Measurements from ENCODE around the gene UGT1A6.
"Not testable (repeated sequence)": the region's sequence is repeated elsewhere in the genome, so short reads cannot be mapped to it uniquely, and the experiment has no call there.

The UGT1A6 gene

DNA sequence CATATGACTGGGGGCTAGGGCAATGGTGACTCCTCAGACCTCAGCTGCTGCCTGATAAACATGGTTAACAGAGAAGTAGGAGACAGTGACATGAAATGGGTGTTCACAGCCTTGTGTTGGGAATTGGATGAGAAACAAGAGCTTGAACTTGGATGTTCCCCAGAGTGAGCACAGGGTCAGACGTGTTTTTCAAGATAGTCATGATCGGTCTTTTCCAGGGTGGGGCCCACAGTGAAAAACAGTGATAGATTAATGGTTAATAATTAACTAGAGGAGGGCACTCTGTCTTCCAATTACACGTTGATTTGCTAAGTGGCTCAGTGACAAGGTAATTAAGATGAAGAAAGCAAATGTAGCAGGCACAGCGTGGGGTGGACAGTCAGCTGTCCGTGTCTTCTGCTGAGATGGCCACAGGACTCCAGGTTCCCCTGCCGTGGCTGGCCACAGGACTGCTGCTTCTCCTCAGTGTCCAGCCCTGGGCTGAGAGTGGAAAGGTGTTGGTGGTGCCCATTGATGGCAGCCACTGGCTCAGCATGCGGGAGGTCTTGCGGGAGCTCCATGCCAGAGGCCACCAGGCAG is 36.1 kb downstream of the UGT1A6 start, which contains the start of gene UGT1A3:
Gene UGT1A3, plus strand, starts transcription at position 320 of the 579 bp plus-strand sequence. Its CDS starts 85 bp downstream, at position 405.
- DNase-seq (ENCODE audit: low spot score): no peak

DNA sequence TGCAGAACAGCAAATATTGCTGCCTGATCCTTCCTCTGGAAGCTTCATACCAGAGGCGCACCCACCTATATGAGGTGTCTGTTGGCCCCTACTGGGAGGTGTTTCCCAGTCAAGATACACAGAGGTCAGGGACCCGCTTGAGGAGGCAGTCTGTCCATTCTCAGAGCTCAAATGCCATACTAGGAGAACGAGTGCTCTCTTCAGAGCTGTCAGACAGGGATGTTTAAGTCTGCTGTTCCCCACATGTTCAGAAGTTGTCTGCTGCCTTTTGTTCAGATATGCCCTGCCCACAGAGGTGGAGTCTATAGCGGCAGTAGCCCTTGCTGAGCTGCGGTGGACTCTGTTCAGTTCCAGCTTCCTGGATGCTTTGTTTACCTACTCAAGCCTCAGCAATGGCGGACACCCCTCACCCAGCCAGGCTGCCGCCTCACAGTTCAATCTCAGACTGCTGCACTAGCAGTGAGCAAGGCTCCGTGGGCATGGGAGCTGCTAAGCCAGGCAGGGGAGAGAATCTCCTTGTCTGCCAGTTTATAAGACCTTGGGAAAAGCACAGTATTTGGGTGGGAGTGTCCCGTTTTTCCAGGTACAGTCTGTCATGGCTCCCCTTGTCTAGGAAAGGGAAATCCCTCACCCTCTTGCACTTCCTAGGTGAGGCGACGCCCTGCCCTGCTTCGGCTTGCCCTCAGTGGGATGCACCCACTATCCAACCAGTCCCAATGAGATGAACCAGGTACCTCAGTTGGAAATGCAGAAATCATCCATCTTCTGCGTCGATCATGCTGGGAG is 44.4 kb downstream of the UGT1A6 start:
- not testable (repeated sequence) for DNase-seq (ENCODE audit: low spot score)

DNA sequence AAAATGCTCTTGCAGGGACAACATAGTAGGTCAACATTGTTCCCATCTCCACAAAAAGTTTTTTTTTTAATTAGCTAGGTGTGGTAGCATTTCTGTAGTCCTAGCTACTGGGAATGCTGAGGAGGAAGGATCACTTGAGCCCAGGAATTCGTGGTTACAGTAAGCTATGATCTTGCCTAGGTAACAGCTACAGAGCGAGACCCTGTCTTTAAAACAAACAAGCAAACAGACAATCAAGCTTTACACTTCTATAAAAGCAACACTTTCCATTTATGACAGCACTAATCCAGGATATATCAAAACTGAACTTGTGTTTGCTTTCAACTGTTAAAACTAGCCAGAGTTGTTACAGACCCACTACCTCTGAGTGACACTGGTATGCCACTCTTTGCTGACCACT is 48.2 kb downstream of the UGT1A6 start:
- DNase-seq (ENCODE audit: low spot score): peak; percentile 22

DNA sequence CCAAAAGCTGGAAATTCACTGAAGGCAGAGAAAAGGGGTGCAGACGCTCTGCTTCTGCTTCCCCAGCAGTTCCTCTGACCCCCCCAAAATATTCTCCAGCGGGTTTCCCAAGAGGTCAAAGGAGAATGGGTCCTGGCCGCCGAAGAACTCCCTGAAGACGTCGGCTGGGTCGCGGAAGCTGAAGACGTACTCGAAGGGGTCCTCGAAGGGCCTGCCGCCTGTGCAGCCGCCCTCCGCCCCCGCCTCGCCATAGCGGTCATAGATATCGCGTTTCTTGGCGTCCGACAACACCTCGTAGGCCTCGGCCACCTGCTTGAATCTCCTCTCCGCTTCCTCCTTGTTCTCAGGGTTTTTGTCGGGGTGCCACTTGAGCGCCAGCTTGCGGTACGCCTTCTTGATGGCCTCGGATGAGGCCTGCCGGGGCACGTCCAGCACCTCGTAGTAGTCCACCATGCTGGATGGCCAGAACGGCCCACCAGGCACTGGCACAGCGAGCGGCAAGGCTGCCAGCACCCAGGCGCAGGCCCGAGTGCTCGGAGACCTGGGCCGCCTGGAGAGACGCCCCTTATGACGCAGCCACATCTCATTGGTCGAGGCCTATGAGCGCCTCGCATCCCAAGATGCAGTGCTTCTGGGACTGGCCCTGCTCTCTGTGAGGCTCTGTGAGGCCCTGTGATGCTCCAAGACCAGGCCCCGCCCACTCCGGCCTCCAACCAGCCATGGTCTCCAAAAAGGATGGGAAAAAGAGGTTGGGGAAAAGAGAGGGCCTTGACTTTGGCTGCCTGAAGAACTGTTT is 51.0 kb downstream of the UGT1A6 start:
- DNase-seq (ENCODE audit: low spot score): no peak

DNA sequence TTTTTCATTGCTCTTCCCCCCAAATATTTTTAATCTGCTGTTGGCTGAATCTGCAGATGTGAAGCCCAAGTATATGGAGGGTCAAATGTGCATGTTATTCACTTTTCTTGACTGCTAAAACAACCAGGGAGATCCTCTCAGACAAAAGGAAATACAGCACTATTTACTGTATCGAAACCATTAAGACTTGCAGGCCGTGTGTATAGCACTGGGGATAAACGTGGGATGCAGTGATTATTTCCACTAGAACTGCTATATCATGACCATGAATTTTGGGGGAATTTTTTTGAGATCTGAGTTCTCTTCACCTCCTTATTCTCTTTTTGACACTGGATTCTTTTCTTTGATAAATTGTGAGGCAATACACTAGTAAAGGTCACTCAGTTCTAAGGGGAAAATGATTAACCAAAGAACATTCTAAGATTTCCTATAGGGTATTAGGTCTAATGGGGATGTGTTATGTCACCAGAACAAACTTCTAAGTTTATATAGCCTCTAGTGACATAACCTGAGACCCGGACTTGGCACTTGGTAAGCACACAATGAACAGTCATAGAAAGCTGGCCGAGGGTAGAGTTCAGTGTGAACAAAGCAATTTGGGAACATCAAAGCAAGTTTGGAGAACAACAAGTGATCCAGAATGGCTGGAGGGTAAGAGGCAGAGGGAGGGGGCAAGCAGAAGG is 52.5 kb downstream of the UGT1A6 start:
- no peak for DNase-seq (ENCODE audit: low spot score)

DNA sequence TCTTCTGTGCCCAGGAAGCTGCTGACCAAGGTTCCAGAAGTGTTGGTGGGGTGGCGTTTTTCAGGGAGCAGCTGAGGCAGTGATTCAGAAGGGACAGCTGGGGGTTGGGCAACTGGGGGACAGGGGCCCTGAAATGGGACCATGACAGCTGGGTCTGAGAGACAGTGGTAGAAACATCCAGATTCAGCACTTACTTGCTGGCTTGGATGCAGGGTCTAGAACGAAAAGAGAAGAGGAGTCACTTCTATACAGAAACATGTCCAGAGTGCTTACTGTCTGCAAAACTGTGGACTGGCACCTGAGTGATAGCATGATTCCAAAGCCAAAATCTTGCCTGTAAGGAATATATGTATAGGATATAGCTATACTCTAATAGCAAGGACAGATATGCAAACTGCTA is 53.1 kb downstream of the UGT1A6 start:
- not testable (repeated sequence) for DNase-seq (ENCODE audit: low spot score)

DNA sequence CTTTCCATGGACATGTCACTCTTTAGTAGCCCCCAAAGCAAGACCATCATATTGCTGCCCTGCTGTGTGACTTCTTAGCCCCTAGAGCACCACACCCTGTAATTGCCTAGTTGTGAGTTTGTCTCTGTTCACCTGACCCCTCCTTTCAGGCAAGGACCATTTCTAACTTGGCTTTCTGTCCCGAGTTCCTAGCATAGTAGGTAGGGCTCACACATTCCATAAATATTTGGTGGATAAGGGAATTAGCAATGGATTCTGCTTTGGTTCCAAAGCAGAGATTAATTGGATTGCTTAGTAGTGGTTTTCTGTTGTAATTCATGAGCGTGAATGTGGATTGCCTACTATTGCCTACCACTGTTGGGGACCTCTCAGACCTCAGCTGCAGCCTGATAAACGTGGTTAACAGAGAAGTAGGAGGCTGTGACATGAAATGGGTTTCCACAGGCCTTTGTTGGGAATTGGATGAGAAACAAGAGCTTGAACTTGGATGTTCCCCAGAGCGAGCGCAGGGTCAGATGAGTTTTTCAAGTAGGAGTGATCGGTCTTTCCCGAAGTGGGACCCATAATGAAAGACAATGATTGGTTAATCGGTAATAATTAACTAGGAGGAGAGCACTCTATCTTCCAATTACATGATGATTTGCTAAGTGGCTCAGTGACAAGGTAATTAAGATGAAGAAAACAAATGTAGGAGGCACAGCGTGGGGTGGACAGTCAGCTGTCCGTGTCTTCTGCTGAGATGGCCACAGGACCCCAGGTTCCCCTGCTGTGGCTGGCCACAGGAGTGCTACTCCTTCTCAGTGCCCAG is 54.0 kb downstream of the UGT1A6 start:
- DNase-seq (ENCODE audit: low spot score): no peak

DNA sequence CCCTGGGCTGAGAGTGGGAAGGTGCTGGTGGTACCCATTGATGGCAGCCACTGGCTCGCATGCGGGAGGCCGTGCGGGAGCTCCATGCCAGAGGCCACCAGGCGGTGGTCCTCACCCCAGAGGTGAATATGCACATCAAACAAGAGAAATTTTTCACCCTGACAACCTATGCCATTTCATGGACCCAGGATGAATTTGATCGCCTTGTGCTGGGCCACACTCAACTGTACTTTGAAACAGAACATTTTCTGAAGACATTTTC is 54.5 kb downstream of the UGT1A6 start:
- no peak for DNase-seq (ENCODE audit: low spot score)

DNA sequence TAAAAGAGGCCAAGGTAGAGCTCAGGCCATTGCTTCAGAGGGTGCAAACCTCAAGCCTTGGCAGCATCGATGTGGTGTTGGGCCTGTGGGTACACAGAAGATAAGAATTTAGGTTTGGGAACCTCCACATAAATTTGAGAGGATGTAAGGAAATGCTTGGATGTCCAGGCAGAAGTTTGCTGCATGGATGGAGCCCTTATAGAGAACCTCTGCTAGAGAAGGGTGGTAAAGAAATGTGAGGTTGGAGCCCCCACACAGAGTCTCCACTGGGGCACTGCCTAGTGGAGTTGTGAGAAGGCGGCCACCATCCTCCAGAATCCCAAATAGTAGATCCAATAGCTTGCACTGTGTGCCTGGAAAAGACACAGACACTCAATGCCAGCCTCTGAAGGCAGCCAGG is 58.0 kb downstream of the UGT1A6 start:
- DNase-seq (ENCODE audit: low spot score): not testable (repeated sequence)

DNA sequence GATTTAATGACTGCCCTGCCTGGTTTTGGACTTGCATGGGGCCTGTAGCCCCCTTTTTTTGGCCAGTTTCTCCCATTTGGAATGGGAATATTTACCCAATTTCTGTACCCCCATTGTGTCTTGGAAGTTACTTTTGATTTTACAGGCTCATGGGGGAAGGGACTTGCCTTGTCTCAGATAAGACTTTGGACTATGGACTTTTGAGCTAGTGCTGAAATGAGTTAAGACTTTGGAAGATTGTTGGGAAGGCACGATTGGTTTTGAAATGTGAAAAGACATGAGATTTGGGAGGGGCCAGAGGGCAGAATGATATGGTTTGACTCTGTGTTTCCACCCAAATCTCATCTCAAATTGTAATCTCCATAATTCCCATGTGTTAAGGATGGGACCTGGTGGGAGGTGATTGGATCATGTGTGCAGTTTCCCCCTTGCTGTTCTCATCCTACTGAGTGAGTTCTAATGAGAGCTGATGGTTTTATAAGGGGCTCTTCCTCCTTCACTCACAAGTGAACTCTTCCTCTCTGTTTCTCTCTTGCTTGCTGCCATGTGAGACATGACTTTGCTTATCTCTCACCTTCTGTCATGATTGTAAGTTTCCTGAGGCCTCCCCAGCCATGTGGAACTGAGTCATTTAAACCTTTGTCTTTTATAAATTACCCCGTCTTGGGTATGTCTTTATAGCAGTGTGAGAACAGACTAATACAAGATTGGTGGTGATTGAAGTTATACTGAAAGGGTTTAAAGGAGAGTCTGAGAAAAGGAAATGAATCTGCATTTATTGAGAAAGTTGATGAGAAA is 58.7 kb downstream of the UGT1A6 start:
- DNase-seq (ENCODE audit: low spot score): not testable (repeated sequence)

DNA sequence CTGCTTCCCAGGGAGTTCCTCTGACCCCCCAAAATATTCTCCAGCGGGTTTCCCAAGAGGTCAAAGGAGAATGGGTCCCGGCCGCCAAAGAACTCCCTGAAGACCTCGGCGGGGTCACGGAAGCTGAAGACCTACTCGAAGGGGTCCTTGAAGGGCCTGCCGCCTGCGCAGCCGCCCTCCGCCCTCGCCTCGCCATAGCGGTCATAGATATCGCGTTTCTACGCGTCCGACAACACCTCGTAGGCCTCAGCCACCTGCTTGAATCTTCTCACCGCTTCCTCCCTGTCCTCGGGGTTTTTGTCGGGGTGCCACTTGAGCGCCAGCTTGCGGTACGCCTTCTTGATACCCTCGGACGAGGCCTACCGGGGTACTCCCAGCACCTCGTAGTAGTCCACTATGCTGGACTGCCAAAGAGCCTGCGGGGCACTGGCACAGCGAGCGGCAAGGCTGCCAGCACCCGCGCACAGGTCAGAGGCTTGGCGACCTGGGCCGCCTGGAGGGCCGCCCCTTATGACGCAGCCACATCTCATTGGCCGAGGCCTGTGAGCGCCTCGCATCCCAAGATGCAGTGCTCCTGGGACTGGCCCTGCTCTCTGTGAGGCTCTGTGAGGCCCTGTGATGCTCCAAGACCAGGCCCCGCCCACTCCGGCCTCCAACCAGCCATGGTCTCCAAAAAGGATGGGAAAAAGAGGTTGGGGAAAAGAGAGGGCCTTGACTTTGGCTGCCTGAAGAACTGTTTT is 62.4 kb downstream of the UGT1A6 start:
- no peak for DNase-seq (ENCODE audit: low spot score)

DNA sequence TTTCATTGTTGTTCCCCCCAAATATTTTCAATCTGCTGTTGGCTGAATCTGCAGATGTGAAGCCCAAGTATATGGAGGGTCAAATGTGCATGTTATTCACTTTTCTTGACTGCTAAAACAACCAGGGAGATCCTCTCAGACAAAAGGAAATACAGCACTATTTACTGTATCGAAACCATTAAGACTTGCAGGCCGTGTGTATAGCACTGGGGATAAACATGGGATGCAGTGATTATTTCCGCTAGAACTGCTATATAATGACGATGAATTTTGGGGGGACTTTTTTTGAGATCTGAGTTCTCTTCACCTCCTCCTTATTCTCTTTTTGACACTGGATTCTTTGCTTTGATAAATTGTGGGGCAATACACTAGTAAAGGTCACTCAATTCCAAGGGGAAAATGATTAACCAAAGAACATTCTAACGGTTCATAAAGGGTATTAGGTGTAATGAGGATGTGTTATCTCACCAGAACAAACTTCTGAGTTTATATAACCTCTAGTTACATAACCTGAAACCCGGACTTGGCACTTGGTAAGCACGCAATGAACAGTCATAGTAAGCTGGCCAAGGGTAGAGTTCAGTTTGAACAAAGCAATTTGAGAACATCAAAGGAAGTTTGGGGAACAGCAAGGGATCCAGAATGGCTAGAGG is 63.9 kb downstream of the UGT1A6 start:
- no peak for DNase-seq (ENCODE audit: low spot score)

DNA sequence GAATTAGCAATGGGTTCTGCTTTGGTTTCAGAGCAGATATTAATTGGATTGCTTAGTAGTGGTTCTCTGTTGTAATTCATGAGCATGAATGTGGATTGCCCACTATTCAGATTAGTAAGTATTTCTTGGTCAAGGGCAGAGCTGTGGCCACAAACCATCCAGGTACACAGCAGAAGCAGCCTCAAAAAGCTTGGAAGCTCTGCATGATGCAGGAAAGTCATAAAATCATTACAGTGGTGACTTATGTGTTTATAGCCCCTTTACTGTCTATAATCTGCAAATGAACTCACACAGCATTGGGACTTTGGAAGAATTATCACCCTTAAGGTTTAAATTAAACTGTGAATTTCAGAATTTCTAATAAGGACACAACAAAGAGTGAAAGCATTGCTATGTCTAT is 65.5 kb downstream of the UGT1A6 start:
- no peak for DNase-seq (ENCODE audit: low spot score)

DNA sequence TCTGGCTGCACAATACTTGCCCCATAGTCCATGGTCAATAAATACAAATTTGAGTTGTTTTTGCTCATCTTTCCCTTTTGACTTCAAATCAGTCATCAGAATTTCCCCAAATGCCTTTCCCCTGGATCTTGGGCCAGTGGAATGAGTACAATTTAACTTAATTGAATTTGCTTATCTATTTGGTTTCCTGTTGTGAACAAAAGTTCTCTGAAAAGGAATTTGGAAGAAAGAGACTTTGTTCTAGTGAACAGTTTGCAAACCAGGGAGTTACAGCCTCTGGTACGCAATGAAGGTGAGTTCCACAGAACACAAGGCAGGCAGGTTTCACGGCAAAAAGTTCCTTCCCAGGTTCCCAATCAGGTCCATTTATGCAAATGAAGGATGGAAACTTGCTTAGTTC is 66.2 kb downstream of the UGT1A6 start:
- no peak for DNase-seq (ENCODE audit: low spot score)

DNA sequence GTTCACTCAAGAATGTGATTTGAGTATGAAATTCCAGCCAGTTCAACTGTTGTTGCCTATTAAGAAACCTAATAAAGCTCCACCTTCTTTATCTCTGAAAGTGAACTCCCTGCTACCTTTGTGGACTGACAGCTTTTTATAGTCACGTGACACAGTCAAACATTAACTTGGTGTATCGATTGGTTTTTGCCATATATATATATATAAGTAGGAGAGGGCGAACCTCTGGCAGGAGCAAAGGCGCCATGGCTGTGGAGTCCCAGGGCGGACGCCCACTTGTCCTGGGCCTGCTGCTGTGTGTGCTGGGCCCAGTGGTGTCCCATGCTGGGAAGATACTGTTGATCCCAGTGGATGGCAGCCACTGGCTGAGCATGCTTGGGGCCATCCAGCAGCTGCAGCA is 67.4 kb downstream of the UGT1A6 start, which contains the start of gene UGT1A1:
Gene UGT1A1, plus strand, starts transcription at position 228 of the 400 bp plus-strand sequence. Its CDS starts 18 bp downstream, at position 246.
- DNase-seq (ENCODE audit: low spot score): no peak

DNA sequence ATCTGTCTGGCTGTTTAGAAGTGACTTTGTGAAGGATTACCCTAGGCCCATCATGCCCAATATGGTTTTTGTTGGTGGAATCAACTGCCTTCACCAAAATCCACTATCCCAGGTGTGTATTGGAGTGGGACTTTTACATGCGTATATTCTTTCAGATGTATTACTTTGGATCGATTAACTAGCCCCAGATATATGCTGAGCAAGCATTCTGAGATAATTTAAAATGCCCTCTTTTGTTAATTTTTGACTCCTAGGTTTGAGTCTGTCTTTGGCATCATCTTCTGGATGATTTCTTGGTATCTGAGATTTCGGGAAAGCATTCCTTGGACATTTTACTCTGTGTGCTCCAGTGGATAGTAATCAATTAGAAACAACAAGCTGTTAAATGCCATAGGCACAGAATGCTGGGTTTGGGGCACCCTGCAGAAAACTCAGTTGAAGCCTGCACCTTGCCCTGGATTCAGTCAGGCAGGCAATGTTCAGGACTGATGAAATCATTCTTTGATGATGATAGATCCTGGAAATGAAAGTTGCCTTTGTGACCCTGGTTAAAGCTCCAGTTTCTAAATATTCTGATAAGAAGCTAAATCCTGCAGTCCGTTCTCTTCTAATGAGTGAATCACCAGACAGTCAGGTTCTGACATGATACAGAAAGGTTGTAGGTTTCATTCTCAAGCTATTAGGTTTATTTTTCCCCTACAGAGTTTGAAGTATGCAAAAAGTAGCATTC is 68.5 kb downstream of the UGT1A6 start:
- DNase-seq (ENCODE audit: low spot score): peak; percentile 27

DNA sequence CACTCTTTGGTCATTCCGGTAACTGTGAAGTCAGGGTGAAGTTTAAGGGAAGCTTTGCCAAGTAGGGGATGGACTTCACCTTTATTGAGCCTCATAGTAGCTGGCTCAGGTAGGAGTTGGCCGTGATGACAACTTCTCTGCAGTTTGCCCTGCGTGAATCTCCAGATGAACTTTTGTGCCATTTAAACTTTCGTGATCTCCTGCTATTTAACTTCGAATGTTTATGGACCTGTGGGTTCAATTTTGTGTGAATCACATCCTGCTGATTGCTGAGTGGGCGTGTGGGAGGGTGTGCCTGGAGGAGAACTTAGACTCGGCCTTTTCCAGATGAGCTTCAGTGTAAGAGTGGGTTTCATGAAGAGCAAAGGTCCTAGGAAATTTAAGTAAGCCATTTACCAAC is 71.6 kb downstream of the UGT1A6 start:
- DNase-seq (ENCODE audit: low spot score): peak; percentile 54

DNA sequence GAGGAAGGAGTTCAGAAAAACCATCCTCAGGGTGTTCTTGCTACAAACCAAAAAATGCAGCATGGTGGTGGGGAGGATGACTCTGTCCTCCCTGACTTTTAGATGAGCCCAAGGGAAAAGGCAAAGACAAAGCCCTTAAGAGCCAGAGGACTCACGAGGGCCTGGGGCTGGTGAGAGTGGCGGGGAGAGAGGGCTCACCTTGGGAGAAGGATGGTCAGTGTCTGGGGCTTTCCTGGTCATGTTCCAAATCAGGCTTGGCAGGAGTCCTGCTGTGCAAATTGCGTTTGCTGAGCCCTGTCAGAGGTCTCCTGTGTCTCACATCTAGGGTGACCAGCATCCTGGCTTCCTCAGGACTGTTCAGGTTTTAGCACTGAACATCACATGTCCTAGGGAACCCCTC is 72.1 kb downstream of the UGT1A6 start:
- DNase-seq (ENCODE audit: low spot score): no peak

DNA sequence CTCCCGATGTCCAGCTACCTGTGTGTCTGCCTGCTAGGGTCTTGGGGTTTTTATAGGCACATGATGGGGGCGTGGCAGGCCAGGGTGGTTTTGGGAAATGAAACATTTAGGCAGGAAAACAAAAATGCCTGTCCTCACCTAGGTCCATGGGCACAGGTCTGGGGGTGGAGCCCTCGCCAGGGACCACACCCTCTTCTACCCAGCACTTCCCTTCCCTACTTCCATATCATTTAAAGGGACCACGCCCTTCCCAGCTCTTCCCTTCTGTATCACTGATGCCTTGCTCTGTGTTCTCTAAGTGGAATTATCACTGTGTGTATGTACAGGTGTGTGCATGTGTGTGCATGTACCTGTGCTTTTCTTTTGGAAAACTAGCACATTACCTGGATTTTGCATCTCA is 73.7 kb downstream of the UGT1A6 start:
- no peak for DNase-seq (ENCODE audit: low spot score)
